Measurements from ENCODE around the gene NEDD4L.

DNA sequence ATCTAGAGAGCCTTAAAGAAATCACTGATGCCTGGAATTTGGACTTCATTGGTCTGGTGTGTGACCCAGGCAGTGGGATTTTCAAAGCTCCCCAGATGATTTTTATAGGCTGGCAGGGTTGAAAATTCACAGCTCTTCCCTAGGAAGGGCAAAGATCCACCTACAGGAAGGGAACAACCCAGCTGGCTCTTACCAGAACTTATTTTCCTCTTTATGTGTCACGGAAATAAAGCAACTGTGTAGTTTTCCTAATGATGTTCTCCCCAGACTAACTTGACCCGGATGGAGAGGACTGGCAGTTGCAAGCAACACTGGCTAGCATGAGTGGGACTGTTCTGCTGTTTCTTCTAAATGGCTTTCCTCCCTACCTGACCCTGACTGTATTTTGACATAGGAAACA lies 349.3 kb downstream of the NEDD4L start:
- TF ChIP-seq, protein P1, sequence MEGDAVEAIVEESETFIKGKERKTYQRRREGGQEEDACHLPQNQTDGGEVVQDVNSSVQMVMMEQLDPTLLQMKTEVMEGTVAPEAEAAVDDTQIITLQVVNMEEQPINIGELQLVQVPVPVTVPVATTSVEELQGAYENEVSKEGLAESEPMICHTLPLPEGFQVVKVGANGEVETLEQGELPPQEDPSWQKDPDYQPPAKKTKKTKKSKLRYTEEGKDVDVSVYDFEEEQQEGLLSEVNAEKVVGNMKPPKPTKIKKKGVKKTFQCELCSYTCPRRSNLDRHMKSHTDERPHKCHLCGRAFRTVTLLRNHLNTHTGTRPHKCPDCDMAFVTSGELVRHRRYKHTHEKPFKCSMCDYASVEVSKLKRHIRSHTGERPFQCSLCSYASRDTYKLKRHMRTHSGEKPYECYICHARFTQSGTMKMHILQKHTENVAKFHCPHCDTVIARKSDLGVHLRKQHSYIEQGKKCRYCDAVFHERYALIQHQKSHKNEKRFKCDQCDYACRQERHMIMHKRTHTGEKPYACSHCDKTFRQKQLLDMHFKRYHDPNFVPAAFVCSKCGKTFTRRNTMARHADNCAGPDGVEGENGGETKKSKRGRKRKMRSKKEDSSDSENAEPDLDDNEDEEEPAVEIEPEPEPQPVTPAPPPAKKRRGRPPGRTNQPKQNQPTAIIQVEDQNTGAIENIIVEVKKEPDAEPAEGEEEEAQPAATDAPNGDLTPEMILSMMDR (optimal IDR thresholded peaks at IDR 0.05 in 1 of 3, IDR thresholded peaks at IDR 0.05 in 1 of 3, conservative IDR thresholded peaks at IDR 0.05 in 1 of 3; ENCODE audit: extremely low read depth in 1 of 3, insufficient read depth in 2 of 3, low read length in 3 of 3) = no peak
- no peak for TF ChIP-seq EZH2 (IDR thresholded peaks at IDR 0.05; ENCODE audit: low read length)

Measured in keratinocyte (primary cell).